GM10266 (cell line): ENCODE measurements around the gene PPFIBP2.
A peak's percentile ranks its signal among the peaks of the same experiment; 100 is the strongest.

Source experiments
- DNase-seq: peaks from one replicate; pipeline ENCODE4 v3.0.0; 2012; ENCODE audit errors: extremely low spot score
- TF ChIP-seq, protein P1 (sequence below): IDR thresholded peaks from 2 replicates; pipeline ENCODE4 v1.5.1; 2012; ENCODE audit warnings: mild to moderate bottlenecking, low read depth; ENCODE audit not compliant: control insufficient read depth, insufficient read depth; ENCODE audit errors: missing control alignments

PPFIBP2 gene

GRCh38 chr11:7540830-7541555, 27.2 kb downstream of the PPFIBP2 start:
- DNase-seq = no peak
- TF ChIP-seq, protein P1, sequence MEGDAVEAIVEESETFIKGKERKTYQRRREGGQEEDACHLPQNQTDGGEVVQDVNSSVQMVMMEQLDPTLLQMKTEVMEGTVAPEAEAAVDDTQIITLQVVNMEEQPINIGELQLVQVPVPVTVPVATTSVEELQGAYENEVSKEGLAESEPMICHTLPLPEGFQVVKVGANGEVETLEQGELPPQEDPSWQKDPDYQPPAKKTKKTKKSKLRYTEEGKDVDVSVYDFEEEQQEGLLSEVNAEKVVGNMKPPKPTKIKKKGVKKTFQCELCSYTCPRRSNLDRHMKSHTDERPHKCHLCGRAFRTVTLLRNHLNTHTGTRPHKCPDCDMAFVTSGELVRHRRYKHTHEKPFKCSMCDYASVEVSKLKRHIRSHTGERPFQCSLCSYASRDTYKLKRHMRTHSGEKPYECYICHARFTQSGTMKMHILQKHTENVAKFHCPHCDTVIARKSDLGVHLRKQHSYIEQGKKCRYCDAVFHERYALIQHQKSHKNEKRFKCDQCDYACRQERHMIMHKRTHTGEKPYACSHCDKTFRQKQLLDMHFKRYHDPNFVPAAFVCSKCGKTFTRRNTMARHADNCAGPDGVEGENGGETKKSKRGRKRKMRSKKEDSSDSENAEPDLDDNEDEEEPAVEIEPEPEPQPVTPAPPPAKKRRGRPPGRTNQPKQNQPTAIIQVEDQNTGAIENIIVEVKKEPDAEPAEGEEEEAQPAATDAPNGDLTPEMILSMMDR = no peak

DNA sequence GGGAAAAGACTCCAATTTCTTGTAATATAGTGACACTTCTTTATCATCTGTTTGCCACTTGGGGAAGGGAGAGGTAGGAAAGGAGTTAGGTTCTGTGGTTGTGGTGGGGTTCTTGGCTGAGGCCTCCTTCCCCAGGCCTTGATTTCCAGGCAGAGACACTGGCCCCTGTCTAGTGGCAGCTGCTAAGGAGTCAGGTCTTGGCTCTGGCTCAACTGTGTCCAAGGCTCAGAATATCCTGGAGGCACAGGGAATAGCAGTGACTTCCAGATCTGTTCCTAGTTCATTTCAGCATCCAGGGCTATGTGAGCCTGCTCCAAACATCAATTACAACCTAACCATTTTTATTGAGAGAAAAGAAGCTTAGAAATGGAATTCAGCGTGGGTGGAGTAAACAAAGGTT, 29.5 kb downstream of the PPFIBP2 start:
- TF ChIP-seq, protein P1 = no peak
- no peak for DNase-seq

GRCh38 chr11:7544021-7544420, 30.2 kb downstream of the PPFIBP2 start:
- DNase-seq = no peak
- TF ChIP-seq, protein P1 = no peak

GRCh38 chr11:7545611-7546010, 31.8 kb downstream of the PPFIBP2 start:
- TF ChIP-seq, protein P1 = no peak
- DNase-seq = no peak

DNA sequence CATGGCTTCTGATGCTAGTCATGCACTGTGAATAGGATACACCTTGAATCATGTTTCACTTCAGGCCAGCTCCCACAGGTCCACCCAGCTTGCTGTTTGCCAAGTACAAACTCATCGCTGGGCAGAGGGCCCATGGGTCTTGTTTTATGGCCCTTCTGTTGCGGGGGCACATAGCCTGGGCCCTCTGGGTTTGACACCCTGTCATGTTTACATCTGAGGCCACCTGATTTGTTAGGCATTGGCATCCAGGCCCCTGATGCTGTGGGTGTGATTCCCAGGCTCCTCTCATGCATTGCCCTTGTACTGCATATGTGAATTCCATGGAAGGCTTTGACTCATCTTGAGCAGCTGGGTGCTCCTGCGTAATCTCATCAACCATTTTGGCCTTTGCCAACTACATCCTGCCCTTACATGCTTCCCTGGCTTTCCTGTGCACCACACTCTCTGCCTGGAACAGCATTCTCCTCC, 32.6 kb downstream of the PPFIBP2 start:
- DNase-seq = no peak
- TF ChIP-seq, protein P1 = no peak

DNA sequence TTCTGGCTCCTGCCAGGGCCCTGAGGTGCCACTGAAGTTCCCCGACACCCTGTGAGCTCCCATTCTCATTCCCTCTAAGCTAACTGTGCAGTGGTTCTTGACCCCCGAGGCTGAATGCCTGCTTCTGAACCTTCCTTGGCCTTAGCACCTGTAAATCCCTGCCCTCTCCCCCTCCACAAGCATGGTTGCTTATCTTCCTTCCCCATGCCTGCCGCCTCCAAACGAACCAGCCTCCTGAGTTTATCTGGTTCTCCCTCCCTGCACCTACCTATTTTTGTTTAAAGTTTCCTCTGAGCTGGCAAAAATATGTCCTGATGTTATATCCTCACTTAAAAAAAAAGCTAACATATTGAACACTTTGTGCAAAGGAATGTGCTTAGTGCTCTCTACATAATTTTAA, 33.9 kb downstream of the PPFIBP2 start:
- DNase-seq = no peak
- TF ChIP-seq, protein P1 = no peak

DNA sequence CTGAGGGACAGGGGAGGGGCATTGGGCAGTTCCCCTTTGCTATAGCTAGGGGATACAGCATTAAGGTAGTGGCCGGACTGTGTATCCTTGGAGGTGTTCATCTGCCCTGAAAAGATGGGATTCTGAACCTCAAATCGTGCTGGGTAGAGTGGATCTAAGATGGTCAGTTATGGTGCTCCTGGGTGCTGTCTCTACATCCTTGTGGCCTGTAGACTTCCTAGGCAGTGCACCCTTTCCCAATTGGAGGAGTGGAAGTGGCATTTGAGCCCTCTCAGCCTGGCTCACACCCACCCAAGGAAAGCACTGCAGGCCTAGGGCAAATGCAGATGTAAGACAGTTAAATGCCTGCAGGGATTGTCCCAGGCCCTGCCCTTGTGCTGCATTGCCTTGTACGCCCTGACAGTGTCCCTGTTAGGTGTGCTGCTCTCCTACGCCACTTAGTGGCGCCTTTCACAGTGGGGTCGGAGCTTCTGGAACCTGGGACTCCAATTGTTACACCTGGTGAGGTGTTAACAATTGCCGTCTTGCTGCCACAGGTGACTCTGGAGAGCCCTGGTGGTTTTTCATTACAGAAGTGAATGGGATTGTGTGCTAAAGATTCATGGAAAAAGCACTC, 35.0 kb downstream of the PPFIBP2 start:
- TF ChIP-seq, protein P1 = peak; percentile 62
- peak; percentile 44 for DNase-seq
